ENCODE measurements around the gene IL33. TPM values are rescaled to one million over a fixed set of nuclear protein-coding genes. Genes with fewer than 3 reads are reported as not detected.

IL33 gene
- total RNA-seq, 2 donors from 2014 or later: 83.1 to 93.8 TPM

DNA sequence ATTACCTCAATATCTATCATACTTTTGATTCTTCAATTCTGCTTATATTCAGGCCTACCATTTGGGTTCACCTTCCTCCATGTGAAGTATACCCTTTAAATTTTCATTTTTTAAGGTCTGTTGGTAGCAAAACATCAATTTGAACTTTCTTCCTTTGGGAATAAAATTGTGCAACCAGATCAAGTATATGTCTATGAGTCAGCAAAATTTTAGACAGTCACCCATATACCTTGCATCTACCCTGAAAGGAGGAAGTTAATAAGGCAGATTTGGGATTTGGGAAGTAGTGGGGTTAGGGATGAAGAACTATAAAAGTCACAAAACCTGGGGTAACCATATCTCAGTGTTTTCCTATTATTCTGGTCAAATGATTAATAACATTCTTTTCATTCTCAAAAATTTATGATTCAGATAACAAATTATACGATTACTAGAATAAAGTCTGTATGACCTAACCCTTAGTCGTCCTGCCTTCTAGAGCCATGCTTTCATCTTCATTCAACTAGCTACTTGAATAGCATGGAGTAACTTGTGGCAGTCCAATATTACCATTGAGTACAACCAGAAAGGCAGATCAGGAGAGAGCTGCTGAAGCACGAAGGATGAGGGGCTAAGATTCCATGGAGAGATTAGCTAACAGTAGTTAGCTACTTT, 2.8 kb upstream of the IL33 start:
- intact Hi-C loops (cut with DNase I): loop anchor here in 1 of 2 donors (10.0 kb wide), 1 partner anchor 62 kb away; no protein-coding TSS in a partner anchor
- no peak for DNase-seq (ENCODE audit: low spot score)

DNA sequence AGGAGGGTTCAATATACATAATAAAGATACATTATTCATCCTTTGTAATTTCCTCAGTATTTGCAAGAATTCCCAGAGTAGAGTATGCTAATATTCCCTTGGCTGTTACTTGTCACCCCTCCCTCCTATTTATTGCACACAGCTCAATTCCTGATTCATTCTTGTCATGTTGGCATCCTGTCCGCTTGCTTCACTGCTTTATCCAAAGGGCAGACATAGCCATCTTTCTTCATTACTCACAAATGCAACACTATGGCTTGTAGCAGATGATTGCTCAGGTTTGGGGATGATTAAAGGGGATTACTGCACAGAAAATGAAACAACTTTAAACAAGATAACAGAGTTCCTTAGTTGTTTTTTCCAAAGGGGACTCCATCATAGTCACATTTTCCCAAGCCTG, 1.2 kb upstream of the IL33 start:
- intact Hi-C loops (cut with DNase I): loop anchor here in 1 of 2 donors (10.0 kb wide), 1 partner anchor 60 kb away; no protein-coding TSS in a partner anchor
- no peak for DNase-seq (ENCODE audit: low spot score)

DNA sequence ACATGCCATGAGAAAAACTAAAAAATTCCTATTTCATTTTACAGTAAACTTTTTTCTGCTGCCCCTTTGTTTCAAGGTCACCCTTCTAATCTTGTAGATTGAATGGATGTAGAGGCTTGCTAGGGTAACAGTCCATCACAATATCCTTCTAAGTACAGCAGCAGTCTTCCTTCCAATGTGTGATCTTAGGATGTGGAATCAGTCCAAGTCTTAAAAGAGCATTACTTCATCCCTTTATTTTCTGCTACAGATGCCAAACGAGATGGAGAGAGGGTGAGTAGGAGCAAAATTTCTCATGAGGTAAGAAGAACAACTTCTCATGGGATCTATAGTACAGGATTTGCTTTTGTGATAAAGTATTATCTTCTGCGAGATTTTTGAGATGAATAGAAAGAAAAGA, 704 bp upstream of the IL33 start:
- intact Hi-C loops (cut with DNase I): loop anchor here in 1 of 2 donors (10.0 kb wide), 1 partner anchor 60 kb away; no protein-coding TSS in a partner anchor
- no peak for DNase-seq (ENCODE audit: low spot score)

DNA sequence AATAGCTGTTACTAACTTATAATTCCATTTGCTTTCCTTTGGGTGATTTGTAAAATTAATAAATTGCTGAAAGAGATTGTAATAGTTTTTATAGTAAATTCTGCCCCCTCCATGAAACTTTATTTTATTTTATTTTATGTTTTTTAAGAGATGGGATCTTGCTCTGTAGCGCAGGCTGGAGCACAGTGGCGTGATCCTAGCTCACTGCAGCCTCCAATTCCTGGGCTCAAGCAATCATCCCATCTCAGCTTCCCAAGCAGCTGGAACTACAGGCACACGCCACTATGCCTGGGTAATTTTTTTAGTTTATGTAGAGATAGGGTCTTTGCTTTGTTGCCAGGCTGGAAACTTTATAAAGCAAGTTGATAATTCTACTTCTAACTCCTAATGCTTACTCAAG, 395 bp downstream of the IL33 start:
- intact Hi-C loops (cut with DNase I): loop anchor here in 1 of 2 donors (10.0 kb wide), 1 partner anchor 59 kb away; no protein-coding TSS in a partner anchor
- DNase-seq (ENCODE audit: low spot score): no peak

DNA sequence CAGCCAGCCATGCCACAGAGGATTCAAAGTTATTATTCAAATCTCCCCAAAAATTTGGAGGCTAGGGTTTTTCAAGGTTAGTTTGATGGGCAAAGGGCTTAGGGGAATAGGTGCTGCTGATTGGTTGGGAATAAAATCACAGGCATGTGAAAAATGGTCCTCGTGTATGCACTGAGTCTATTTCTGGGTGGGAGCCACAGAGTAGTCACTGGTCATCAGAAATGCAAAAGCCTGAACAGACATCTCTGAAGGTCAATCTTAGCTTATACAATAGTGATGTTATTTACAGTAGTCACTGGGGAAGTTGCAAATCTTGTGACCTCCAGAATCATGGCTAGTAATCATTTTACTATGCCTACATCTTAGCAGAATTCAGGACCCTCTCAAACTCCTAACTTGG, 1.3 kb downstream of the IL33 start:
- intact Hi-C loops (cut with DNase I): loop anchor here in 1 of 2 donors (10.0 kb wide), 1 partner anchor 58 kb away; no protein-coding TSS in a partner anchor

DNA sequence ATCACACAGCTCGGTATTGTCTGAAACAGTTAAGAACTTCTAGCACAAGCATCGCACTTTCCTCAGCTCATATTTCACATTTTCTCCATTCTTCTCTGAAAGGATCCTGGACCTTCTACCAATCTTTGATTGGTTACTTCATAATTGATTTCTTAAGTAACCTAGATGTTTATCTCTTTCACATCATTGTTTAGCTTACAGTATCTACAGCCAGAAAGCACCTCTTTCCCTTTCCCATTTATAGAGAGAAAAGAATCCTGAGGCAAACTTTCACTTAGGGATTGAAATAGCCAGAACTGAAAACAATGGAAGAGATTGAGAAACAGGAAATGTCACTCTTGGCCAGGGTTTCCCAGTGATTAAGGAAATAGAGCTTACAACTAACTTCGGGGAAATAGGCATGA, 2.5 kb downstream of the IL33 start:
- intact Hi-C loops (cut with DNase I): loop anchor here in 1 of 2 donors (10.0 kb wide), 1 partner anchor 57 kb away; no protein-coding TSS in a partner anchor

More for the DNA sequence above, 1.3 kb downstream of the IL33 start:
- no peak for DNase-seq (ENCODE audit: low spot score)

DNA sequence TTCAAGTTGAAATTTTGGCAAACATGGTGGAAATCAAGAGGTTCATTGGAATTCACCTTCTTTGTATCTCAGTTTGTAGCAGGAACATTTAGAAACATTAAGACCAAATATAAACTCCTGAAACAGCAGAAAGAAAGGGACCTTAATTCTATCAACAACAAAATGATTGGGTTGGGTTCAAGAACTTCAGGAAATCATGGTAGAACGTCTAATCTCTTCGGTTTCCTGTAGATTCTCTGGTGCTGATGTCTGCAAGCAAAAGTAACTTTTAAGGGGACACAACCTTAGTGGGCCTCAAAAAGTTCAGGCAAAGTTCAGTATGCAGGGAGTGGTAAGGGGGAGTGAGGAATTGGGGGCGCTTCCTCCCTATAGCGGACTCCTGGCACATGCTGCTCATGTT, 3.4 kb downstream of the IL33 start:
- DNase-seq (ENCODE audit: low spot score): no peak
- intact Hi-C loops (cut with DNase I): loop anchor here in 1 of 2 donors (10.0 kb wide), 1 partner anchor 56 kb away; no protein-coding TSS in a partner anchor

More for the DNA sequence above, 2.5 kb downstream of the IL33 start:
- DNase-seq (ENCODE audit: low spot score): no peak

DNA sequence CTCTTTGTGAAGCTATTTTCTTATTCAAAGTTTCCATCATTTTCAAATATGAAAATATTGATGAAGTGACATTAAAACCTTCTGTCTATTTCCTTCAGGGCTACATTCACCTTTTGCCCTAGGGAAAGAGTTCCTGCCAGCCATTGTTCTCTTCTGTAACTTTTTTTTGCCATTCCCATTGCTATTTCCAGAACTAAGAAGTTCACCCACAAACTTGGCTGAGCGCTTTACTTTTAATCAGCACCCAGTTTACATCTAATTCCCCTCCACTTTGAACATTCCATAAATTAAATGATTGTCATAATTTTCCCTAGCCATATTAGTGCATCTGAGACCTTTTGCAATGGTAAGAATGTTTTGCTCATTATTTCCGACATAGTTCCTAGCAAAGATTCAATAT, 4.4 kb downstream of the IL33 start:
- no peak for DNase-seq (ENCODE audit: low spot score)
- intact Hi-C loops (cut with DNase I): loop anchor here in 1 of 2 donors (10.0 kb wide), 1 partner anchor 55 kb away; no protein-coding TSS in a partner anchor

DNA sequence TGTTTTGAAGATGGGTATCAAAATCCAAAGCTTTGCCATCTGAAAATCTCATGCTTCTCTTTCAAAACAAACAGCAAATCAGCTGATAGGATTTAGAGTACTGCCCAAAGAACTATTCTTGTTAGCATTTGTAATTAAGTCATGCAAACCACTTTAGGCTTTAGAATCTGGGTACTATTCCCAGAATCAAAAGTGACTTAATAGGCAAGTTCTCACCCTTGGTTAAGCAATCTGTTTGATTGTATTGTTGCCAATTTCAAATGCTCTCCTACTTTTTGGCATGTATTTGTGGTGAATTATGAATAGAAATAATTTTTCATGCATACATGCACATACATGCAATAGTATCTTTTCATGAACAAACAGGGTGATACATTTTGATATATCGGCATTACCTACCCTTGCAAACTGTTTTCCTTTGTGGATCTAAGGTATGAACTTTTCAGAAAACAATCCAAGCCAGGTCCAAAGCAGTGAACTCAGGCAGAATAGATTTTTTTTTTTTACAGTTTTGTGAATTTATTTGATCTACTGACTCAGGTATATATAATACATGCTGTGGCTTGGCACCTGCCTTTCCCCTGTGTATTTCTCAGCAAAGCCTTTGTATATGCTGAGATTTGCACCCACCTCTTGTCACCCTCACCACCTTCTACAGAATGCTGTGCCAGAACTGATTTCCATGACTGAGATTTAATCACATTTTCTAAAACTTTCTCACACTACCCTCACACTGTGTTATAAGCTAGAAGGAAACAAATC, 9.0 kb downstream of the IL33 start:
- intact Hi-C loops (cut with DNase I): no loop called here
- no peak for DNase-seq (ENCODE audit: low spot score)

DNA sequence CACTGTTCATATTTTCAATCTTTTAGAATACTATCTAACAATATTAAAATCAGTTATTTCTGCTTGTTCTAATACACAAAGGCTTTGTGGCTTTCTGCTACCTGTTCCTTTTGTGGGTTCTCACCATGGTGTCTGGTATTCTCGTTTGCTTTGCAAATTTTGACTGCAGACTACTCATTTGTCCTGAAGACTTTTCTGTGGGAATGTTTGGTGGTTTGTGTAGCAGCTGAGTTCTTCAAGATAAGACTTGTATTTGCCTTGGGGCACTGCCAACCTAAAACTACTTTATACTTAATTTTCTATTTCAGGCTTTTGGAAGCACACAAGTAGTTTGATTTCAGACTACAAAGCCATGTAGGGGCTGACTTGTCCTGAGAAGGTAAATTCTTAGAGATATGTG, 11.1 kb downstream of the IL33 start:
- intact Hi-C loops (cut with DNase I): no loop called here
- no peak for DNase-seq (ENCODE audit: low spot score)

DNA sequence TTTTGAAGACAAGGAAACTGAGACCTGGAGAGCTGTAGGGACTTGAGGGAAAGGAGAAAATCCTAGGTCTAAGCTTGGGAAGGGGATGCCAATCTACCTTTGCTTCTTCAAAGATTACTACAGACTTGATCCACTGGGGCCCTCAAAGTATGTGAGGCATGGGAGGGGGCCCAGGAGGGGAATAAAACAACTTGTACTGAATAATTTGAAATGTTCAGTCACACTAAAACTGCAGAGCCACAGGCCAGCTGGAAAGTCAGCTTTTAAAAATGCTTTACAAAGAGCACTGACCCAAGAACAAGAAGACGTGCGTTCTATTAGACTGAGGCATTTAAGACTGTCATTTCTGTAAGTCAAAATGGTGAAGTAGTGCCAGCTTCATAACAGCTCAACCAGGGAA, 13.6 kb downstream of the IL33 start:
- intact Hi-C loops (cut with DNase I): no loop called here
- DNase-seq (ENCODE audit: low spot score): no peak

DNA sequence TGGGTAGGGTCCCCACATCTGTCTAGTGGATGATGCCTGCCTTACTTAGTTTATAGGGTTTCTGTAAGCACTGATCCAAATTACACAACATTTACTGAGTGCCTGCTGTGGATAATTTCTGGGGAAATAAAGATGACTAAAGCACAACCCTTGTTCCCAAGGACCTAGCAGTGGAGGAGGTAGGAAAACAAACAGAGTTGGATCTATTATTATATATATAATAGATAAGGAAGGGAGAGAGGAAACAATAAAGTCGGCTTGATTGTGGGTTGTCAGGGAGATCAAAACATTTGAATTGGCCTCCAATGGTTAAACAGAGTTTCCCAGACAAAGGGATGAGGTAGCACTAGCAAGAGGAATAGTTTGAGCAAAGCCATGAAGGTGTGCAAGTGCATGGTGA, 14.0 kb downstream of the IL33 start:
- DNase-seq (ENCODE audit: low spot score): no peak
- intact Hi-C loops (cut with DNase I): no loop called here

DNA sequence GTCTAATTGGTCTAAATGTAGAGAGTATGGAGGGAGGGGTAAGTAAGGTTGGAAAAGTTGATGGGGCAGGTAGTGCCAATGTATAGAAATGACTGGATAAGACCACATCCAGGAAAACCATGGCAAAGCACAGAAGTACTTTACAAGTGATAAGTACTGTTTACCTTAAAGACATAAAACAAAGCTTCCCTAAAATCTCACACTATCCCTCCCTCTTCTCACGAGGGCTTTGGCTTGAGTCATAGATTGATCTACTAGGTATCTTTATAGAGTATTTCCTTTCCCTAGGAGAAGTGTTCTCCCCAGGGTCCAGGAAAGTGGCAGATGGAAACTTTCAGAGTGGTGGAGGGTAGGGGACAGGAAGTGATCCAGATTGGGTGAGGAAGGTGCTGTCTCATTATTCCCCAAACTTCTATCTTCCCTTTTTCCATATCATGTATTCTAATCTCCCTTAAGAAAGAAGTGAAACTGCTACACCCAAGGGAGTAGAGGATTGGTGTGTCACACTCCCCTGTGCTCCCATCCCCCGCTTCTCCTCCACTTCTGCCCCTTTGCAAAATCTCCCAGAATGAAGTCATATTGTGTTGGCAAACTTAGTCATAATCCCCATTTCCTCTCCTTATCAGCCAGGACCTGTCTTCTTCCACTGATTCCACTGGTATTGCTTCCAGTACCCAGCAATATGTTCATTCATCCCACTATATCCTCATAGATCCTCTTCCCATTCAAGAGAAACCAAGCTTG, 14.6 kb downstream of the IL33 start:
- no peak for DNase-seq (ENCODE audit: low spot score)
- intact Hi-C loops (cut with DNase I): no loop called here

DNA sequence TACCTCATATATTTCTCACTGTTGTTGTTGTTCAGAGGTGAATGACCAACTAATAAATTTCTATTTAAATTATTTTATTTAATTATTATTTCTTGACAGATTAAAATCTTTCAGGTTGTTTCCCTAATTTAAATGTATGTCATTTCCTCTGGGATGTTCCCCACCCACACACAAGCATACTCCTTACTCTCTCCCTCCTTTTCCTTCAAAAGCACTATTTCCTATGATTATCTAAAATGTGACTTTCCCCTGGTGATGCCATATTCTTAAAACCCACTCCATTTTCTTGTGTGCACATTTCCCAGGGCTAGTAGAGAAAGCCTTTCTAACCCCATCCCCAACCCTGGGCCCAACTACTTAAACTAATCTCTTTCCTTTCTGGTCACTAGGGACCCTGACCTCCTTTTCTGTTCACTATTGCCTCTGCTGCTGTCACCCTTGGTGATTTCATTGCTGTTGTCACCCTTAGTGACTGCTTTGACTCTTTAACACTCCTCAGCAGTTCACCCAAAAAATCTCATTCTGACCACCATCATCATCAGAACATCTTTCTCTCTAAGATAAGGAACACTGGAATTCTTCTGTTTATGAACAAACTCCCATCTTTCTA, 16.8 kb downstream of the IL33 start:
- DNase-seq (ENCODE audit: low spot score): no peak
- intact Hi-C loops (cut with DNase I): no loop called here

DNA sequence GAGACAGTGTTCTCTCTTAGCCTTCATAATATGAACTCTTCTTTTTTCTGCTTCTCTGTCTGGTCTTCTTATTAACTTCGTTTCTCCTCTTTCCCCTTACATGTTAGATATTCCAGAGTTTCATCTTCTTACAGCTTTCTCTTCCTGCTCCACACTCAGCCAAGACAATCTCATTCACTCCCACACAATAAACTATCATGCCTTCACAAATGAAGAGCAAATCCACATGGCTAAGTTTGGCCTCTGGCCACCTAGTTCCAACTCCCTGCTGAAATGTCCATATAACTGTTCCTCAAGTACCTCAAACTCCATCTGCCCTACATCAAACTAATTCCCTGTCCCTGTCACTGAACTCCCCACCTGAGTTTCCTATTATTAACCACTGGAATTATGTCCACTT, 18.4 kb downstream of the IL33 start:
- intact Hi-C loops (cut with DNase I): no loop called here
- DNase-seq (ENCODE audit: low spot score): no peak

DNA sequence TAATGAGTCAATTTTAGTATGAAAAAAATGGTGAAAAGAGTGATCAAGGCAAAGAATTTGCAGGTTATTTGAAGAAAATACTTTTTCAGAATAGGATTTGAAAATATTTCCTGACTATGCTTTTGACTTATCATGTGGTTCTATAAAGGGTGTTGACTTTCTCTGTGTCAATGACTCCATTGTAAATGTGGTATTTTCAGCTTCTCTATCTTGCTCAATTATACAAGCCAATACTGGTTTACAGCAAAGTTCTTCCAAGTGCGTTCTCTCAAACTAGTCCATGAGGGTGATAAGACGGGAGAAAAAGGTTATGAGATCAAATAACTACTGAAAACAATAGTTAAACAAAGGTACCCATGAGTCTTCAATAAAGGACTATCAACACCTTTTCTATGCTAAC, 21.7 kb downstream of the IL33 start:
- intact Hi-C loops (cut with DNase I): no loop called here

DNA sequence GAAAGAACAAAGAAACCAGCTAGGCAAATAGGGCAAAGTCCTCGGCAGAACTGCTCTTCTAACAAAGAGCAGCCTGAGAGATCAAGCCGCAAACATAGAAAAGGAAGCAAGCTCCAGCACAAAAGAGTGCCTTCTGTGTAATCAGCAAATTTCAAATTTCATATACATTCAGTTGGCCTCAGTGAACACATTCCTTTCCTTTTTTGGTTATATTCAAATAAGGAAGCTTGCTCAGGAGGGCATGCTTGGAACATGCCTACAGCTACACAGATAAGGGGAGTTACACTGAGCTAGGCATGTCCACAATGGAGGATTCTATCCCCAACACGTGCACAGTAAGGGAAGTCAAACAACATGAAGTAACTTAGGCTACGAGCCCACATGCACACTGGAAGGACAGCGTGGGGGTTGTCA, 23.4 kb downstream of the IL33 start:
- no peak for DNase-seq (ENCODE audit: low spot score)
- intact Hi-C loops (cut with DNase I): no loop called here

More for the DNA sequence above, 21.7 kb downstream of the IL33 start:
- DNase-seq (ENCODE audit: low spot score): no peak

DNA sequence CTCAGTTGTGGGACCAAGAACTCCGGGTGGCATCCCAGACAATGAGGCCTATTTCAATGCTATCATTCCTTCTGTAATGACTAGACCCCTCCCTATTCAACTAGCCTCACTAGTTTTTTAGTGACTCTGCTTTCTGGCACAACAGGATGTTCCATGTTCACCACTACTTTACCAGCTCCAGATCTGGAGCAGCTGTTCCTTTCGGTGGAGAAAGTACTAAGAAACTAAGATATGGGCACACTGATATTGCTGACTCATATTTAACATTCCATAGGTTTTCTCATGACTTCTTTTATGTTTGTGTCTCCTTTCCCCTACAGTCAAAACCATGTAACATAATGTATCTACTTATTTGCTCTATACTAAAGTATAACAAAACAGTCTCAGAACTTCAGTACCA, 24.1 kb downstream of the IL33 start:
- DNase-seq (ENCODE audit: low spot score): no peak
- intact Hi-C loops (cut with DNase I): no loop called here

DNA sequence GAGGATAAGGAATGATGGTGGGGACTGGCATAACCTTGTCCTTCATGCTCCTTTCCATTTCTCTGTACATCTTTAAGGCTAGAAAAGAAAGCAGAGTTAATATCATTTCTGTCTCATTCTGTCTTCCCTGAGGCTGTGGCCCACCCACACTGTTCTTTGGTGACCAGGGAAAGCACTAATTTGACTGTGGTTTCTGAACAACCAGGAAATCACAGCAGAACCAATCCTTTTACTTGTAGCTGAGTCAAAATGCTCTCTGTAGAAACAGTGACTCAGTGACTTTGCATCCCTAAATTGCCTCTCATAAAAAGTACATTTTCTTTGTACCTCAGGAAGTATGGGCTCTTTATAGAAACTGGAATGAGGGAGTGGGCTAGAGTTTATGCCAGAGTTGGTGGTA, 28.1 kb downstream of the IL33 start:
- intact Hi-C loops (cut with DNase I): no loop called here
- DNase-seq (ENCODE audit: low spot score): no peak

Data from posterior vena cava (tissue), 2 donors.